ENCODE measurements around the gene DNMT1. TPM values are rescaled to one million over a fixed set of nuclear protein-coding genes. Genes with fewer than 3 reads are reported as not detected.

DNMT1 gene
- total RNA-seq, 1 experiment from 2014 or later, result 168 TPM

- intact Hi-C loops (cut with micrococcal nuclease; ENCODE audit: unreplicated experiment), result no loop called here
- ChIA-PET POLR2A (interaction anchor here (0.5 to 0.7 kb wide), 2 partner anchors 9 to 331 kb away, joined by 5 to 11 read pairs; no protein-coding TSS in a partner anchor), CTCF (interaction anchor here (0.8 kb wide), 1 partner anchor 91 kb away, joined by 10 read pairs; no protein-coding TSS in a partner anchor)
- Histone ChIP-seq H3K27me3 (ENCODE audit: control insufficient read depth, insufficient read depth, low read length) (no peaks in the 10 kb centered on the region), H3K4me3 (ENCODE audit: low read depth in 2 of 2, low read length in 2 of 2) (no peak overlapping the region), H3K9me3 (ENCODE audit: control insufficient read depth, insufficient read depth, low read depth, low read length) (no peaks in the 10 kb centered on the region), H3K4me1 (ENCODE audit: control insufficient read depth, insufficient read depth, low read length) (no peaks in the 10 kb centered on the region), H3K36me3 (ENCODE audit: control insufficient read depth, insufficient read depth, low read length) (peaks cover 9% of the 10 kb centered on the region), H3K27ac (ENCODE audit: low read length) (no peak overlapping the region)
- TF ChIP-seq, protein P1, sequence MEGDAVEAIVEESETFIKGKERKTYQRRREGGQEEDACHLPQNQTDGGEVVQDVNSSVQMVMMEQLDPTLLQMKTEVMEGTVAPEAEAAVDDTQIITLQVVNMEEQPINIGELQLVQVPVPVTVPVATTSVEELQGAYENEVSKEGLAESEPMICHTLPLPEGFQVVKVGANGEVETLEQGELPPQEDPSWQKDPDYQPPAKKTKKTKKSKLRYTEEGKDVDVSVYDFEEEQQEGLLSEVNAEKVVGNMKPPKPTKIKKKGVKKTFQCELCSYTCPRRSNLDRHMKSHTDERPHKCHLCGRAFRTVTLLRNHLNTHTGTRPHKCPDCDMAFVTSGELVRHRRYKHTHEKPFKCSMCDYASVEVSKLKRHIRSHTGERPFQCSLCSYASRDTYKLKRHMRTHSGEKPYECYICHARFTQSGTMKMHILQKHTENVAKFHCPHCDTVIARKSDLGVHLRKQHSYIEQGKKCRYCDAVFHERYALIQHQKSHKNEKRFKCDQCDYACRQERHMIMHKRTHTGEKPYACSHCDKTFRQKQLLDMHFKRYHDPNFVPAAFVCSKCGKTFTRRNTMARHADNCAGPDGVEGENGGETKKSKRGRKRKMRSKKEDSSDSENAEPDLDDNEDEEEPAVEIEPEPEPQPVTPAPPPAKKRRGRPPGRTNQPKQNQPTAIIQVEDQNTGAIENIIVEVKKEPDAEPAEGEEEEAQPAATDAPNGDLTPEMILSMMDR (IDR thresholded peaks at IDR 0.05), result no peak
- TF ChIP-seq, protein P2, sequence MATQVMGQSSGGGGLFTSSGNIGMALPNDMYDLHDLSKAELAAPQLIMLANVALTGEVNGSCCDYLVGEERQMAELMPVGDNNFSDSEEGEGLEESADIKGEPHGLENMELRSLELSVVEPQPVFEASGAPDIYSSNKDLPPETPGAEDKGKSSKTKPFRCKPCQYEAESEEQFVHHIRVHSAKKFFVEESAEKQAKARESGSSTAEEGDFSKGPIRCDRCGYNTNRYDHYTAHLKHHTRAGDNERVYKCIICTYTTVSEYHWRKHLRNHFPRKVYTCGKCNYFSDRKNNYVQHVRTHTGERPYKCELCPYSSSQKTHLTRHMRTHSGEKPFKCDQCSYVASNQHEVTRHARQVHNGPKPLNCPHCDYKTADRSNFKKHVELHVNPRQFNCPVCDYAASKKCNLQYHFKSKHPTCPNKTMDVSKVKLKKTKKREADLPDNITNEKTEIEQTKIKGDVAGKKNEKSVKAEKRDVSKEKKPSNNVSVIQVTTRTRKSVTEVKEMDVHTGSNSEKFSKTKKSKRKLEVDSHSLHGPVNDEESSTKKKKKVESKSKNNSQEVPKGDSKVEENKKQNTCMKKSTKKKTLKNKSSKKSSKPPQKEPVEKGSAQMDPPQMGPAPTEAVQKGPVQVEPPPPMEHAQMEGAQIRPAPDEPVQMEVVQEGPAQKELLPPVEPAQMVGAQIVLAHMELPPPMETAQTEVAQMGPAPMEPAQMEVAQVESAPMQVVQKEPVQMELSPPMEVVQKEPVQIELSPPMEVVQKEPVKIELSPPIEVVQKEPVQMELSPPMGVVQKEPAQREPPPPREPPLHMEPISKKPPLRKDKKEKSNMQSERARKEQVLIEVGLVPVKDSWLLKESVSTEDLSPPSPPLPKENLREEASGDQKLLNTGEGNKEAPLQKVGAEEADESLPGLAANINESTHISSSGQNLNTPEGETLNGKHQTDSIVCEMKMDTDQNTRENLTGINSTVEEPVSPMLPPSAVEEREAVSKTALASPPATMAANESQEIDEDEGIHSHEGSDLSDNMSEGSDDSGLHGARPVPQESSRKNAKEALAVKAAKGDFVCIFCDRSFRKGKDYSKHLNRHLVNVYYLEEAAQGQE (IDR thresholded peaks at IDR 0.05; ENCODE audit: insufficient read depth in 1 of 2, low read depth in 2 of 2, low read length in 1 of 2), result no peak
- in situ Hi-C loops (cut with HindIII; ENCODE audit: low pct_unique_long_range_greater_than_20kb, low sequenced_read_pairs), result no loop called here
- ATAC-seq, result no peak
- BruUV-seq (replicated peaks), result no TSS peak
- DNase-seq (ENCODE audit: low read depth, low spot score), result no peak
Observed at GRCh38 chr19:10163536-10163935, 31.2 kb downstream of the DNMT1 start.

DNA sequence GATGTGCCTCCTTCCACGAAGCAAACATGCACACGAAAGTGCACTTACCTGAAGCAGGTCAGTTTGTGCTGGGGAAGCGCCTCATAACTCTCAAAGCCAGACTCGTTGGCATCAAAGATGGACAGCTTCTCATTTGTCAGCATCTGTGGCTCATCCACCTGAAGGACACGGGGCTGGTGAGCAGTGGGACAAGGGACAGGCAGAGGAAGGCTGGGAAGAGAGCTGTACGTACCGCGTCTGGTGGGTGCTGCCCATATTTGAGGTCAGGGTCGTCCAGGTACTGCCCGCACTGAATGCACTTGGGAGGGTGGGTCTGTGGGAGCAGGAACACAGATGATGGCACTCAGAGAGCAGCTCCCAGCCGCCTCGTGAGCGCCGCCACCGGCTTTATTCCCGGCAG is 35.1 kb downstream of the DNMT1 start:
- BruUV-seq (replicated peaks), result no TSS peak
- intact Hi-C loops (cut with micrococcal nuclease; ENCODE audit: unreplicated experiment), result no loop called here
- Histone ChIP-seq H3K27ac (ENCODE audit: low read length) (no peak overlapping the region), H3K4me3 (ENCODE audit: low read depth in 2 of 2, low read length in 2 of 2) (no peak overlapping the region), H3K9me3 (ENCODE audit: control insufficient read depth, insufficient read depth, low read depth, low read length) (no peaks in the 10 kb centered on the region), H3K27me3 (ENCODE audit: control insufficient read depth, insufficient read depth, low read length) (no peaks in the 10 kb centered on the region), H3K4me1 (ENCODE audit: control insufficient read depth, insufficient read depth, low read length) (no peaks in the 10 kb centered on the region), H3K36me3 (ENCODE audit: control insufficient read depth, insufficient read depth, low read length) (peaks cover 7% of the 10 kb centered on the region)
- DNase-seq (ENCODE audit: low read depth, low spot score) (no peak), ATAC-seq (no peak)
- CTCF ChIA-PET, result no interaction called here
- no peak for TF ChIP-seq TCF7L2 (IDR thresholded peaks at IDR 0.05; ENCODE audit: low read depth, low read length)
- TF ChIP-seq, protein P2 (IDR thresholded peaks at IDR 0.05; ENCODE audit: insufficient read depth in 1 of 2, low read depth in 2 of 2, low read length in 1 of 2), result no peak
- TF ChIP-seq, protein P1 (IDR thresholded peaks at IDR 0.05), result no peak
- no peak for TF ChIP-seq SIN3A (IDR thresholded peaks at IDR 0.05; ENCODE audit: borderline replicate concordance, insufficient read depth, low read depth, low read length)
- no peak for TF ChIP-seq POLR2AphosphoS5 (IDR thresholded peaks at IDR 0.05; ENCODE audit: low read depth, low read length)
- in situ Hi-C loops (cut with HindIII; ENCODE audit: low pct_unique_long_range_greater_than_20kb, low sequenced_read_pairs), result no loop called here
- POLR2A ChIA-PET, result no interaction called here
